T-cell (primary cell): ENCODE measurements around the gene LEFTY2. TPM values are rescaled to one million over a fixed set of nuclear protein-coding genes. Genes with fewer than 3 reads are reported as not detected.
A peak's percentile ranks its signal among the peaks of the same experiment; 100 is the strongest.

Experiments
- ATAC-seq, 4 experiments: fragments of 200-7000 bp in 3 of 4; fragments of 150-1000 bp in 1 of 4; cut with Tn5 transposase; replicated peaks in 1 of 4; 1 replicate in 3 of 4; 2 replicates in 1 of 4; pipeline ENCODE4 v1.10.0; 2021; ENCODE audit warnings: moderate library complexity in 3 of 4, mild to moderate bottlenecking in 2 of 4, moderate number of reproducible peaks in 1 of 4
- CTCF ChIA-PET, 2 donors: fragments of 300-600 bp; sonication (Branson Sonifier 250); formaldehyde crosslinking; loops; one replicate each; lab custom pipeline; 2022; ENCODE audit warnings: antibody characterized with exemption in 2 of 2; lab: Charles Lee
- POLR2A ChIA-PET, 2 donors: fragments of 300-600 bp; sonication (Branson Sonifier 250); formaldehyde crosslinking; loops; one replicate each; lab custom pipeline; 2022; ENCODE audit warnings: antibody characterized with exemption in 2 of 2; lab: Charles Lee
- DNase-seq, 35 experiments: peaks; one replicate each; pipeline versions ENCODE4 v3.0.0 to v3.0.0-alpha.2; 2013 to 2023
- H3K27ac ChIP-seq: one replicate; pipeline ENCODE4 v1.5.1; 2013; ENCODE audit warnings: low read length
- H3K27me3 ChIP-seq, 2 experiments: replicated peaks in 1 of 2; 1 replicate in 1 of 2; 2 replicates in 1 of 2; pipeline versions ENCODE4 v1.6.1 to v1.7.0; 2013; ENCODE audit warnings: low read length in 1 of 2, mixed read lengths in 1 of 2; ENCODE audit not compliant: control insufficient read depth in 2 of 2, insufficient read depth in 2 of 2; ENCODE audit errors: extremely low read depth in 1 of 2
- H3K36me3 ChIP-seq, 2 donors: 1 replicate in 1 of 2; 2 replicates in 1 of 2; pipeline versions ENCODE4 v1.6.1 to v1.7.0; 2013; ENCODE audit warnings: low read length in 1 of 2; ENCODE audit not compliant: control insufficient read depth in 2 of 2, insufficient read depth in 1 of 2; ENCODE audit errors: extremely low read depth in 1 of 2
- H3K4me1 ChIP-seq, 2 experiments: 1 replicate in 1 of 2; 2 replicates in 1 of 2; pipeline versions ENCODE4 v1.6.1 to v1.7.0; 2013; ENCODE audit warnings: low read length in 2 of 2, mixed read lengths in 1 of 2; ENCODE audit not compliant: insufficient read depth in 2 of 2, control insufficient read depth in 1 of 2; ENCODE audit errors: extremely low read depth in 1 of 2
- H3K4me3 ChIP-seq, 2 donors: 1 replicate in 1 of 2; 2 replicates in 1 of 2; pipeline versions ENCODE4 v1.5.1 to v1.7.0; 2013; ENCODE audit warnings: mild to moderate bottlenecking in 2 of 2, low read length in 1 of 2, moderate library complexity in 1 of 2; ENCODE audit not compliant: control insufficient read depth in 1 of 2; ENCODE audit errors: extremely low read depth in 1 of 2
- H3K9me3 ChIP-seq: 2 replicates; pipeline ENCODE4 v1.7.0; 2013
- H3K27ac Mint-ChIP-seq, 2 donors: one replicate each; pipeline ENCODE4 v1.8.0; 2020 to 2021; ENCODE audit warnings: mild to moderate bottlenecking in 2 of 2, mixed read lengths in 2 of 2
- H3K27me3 Mint-ChIP-seq, 2 donors: one replicate each; pipeline ENCODE4 v1.8.0; 2021 to 2022; ENCODE audit warnings: mixed read lengths in 2 of 2
- H3K36me3 Mint-ChIP-seq: one replicate; pipeline ENCODE4 v1.8.0; 2021; ENCODE audit warnings: mixed read lengths
- H3K4me1 Mint-ChIP-seq, 3 donors: one replicate each; pipeline ENCODE4 v1.8.0; 2020 to 2022; ENCODE audit warnings: mixed read lengths in 3 of 3, mild to moderate bottlenecking in 1 of 3
- H3K4me3 Mint-ChIP-seq, 3 donors: one replicate each; pipeline ENCODE4 v1.8.0; 2020 to 2022; ENCODE audit warnings: mild to moderate bottlenecking in 3 of 3, mixed read lengths in 3 of 3, moderate library complexity in 3 of 3
- H3K9me3 Mint-ChIP-seq, 3 donors: one replicate each; pipeline ENCODE4 v1.8.0; 2020 to 2022; ENCODE audit warnings: mixed read lengths in 3 of 3
- WGBS: methylation state at CpG from one replicate; pipeline ENCODE4 v1.1.5; 2013; ENCODE audit warnings: missing lambda C conversion rate; ENCODE audit not compliant: insufficient coverage; 5-methylcytosine and 5-hydroxymethylcytosine counted together
- total RNA-seq, 35 experiments: library from RNA in 6 of 35; stranded (reverse) in 6 of 35; fragments of 120-200 nt in 1 of 35; gene quantifications; one replicate each; pipeline versions ENCODE4 v1.2.1 to v1.2.4 and lab custom pipeline; 2013 to 2026

Gene LEFTY2
- total RNA-seq, 5 donors from 2014 or later (not counting 1 experiment from before 2014, with no cell fraction given) = 0.16 TPM; not detected in 4

DNA sequence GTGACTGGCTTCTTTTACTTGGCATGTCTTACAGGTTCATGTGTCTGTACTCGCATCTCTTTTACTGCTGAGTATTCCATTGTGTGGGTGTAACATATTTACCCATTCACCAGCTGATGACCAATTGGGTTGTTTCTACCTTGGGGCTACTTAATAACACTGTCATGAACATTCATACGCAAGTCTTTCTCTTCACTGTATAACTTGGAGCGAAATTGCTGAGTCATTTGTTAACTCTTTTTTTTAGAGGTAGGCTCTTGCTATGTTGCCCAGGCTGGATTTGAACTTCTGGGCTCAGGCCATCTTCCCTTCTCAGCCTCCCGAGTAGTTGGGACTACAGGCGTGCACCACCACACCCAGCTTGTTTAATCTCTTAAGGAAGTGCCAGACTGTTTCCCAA lies 23.5 kb downstream of the LEFTY2 start:
- Histone ChIP-seq H3K27me3 (no peaks in the 10 kb centered on the region), H3K4me1 (peaks cover 7 to 31% of the 10 kb centered on the region in 2 experiments), H3K27ac (no peak overlapping the region), H3K36me3 (peaks cover 14 to 44% of the 10 kb centered on the region in 2 donors), H3K4me3 (no peak overlapping the region), H3K9me3 (no peaks in the 10 kb centered on the region)
- H3K27ac Mint-ChIP-seq = peak overlapping the region in 1 of 2 donors; percentile 44
- H3K9me3 Mint-ChIP-seq = no peaks in the 10 kb centered on the region
- ATAC-seq (no peak), DNase-seq (no peak)
- peaks cover 27 to 35% (median 27%) of the 10 kb centered on the region in 3 donors for H3K4me1 Mint-ChIP-seq
- H3K36me3 Mint-ChIP-seq = peaks cover 31% of the 10 kb centered on the region
- no CpG with 5 or more reads among the region's 5 CpGs for WGBS
- CTCF ChIA-PET = no interaction called here
- H3K27me3 Mint-ChIP-seq = no peaks in the 10 kb centered on the region
- H3K4me3 Mint-ChIP-seq = no peak overlapping the region
- POLR2A ChIA-PET = no interaction called here

GRCh38 chr1:225917101-225917500 lies 23.9 kb downstream of the LEFTY2 start:
- peaks cover 31% of the 10 kb centered on the region for H3K36me3 Mint-ChIP-seq
- DNase-seq (no peak), ATAC-seq (no peak)
- no CpG with 5 or more reads among the region's 3 CpGs for WGBS
- H3K4me3 Mint-ChIP-seq = no peak overlapping the region
- H3K27me3 Mint-ChIP-seq = no peaks in the 10 kb centered on the region
- peaks cover 14 to 41% of the 10 kb centered on the region in 2 donors for H3K36me3 ChIP-seq
- POLR2A ChIA-PET = no interaction called here
- H3K4me1 ChIP-seq = peaks cover 3 to 27% of the 10 kb centered on the region in 2 experiments
- no peaks in the 10 kb centered on the region for H3K9me3 ChIP-seq
- no peaks in the 10 kb centered on the region for H3K9me3 Mint-ChIP-seq
- peaks cover 23 to 31% (median 24%) of the 10 kb centered on the region in 3 donors for H3K4me1 Mint-ChIP-seq
- no peak overlapping the region for H3K4me3 ChIP-seq
- H3K27ac Mint-ChIP-seq = peak overlapping the region in 1 of 2 donors; percentile 24
- H3K27me3 ChIP-seq = no peaks in the 10 kb centered on the region
- CTCF ChIA-PET = interaction anchor here in 1 of 2 donors (0.6 kb wide), 1 partner anchor 93 kb away, joined by 3 read pairs; no protein-coding TSS in a partner anchor
- no peak overlapping the region for H3K27ac ChIP-seq

DNA sequence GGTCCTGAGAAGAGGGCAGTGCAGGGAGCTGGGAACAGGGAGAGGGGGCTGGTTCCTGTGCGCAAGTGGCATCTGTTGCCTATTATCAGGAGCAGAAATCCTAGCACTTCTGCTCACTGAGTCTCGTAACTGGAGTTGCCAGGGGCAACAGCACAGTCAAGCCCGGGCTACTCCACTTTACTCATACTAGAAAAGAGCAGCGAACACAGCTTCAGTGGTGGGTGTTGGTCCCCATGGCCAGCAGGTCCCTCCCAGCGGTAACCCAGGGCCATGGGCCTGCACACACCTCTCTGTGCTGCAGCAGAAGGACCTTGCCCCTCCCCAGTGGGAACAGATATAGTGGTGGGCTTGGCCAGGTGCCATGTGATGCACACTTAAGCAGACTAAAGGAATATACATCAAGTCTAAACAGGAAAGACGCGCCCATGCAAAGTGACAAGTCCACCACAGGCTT lies 25.5 kb downstream of the LEFTY2 start:
- Mint-ChIP-seq H3K36me3 (peaks cover 31% of the 10 kb centered on the region), H3K27ac (no peak overlapping the region), H3K4me1 (peaks cover 25 to 28% (median 27%) of the 10 kb centered on the region in 3 donors), H3K27me3 (no peaks in the 10 kb centered on the region), H3K4me3 (no peak overlapping the region), H3K9me3 (no peaks in the 10 kb centered on the region)
- Histone ChIP-seq H3K9me3 (no peaks in the 10 kb centered on the region), H3K36me3 (peaks cover 14 to 27% of the 10 kb centered on the region in 2 donors), H3K27ac (no peak overlapping the region), H3K4me3 (no peak overlapping the region), H3K27me3 (no peaks in the 10 kb centered on the region), H3K4me1 (peaks cover 7 to 28% of the 10 kb centered on the region in 2 experiments)
- CTCF ChIA-PET = interaction anchor here (0.6 kb wide), 2 partner anchors 70 to 306 kb away, joined by 3 to 4 read pairs; no protein-coding TSS in a partner anchor
- POLR2A ChIA-PET = no interaction called here
- no peak for ATAC-seq
- no peak for DNase-seq
- whole genome bisulfite sequencing = 92% methylated on average over 4 of the region's 7 CpGs

- Histone ChIP-seq H3K4me1 (peaks cover 11 to 28% of the 10 kb centered on the region in 2 experiments), H3K9me3 (no peaks in the 10 kb centered on the region), H3K27ac (no peak overlapping the region), H3K27me3 (no peaks in the 10 kb centered on the region), H3K36me3 (peaks cover 14 to 21% of the 10 kb centered on the region in 2 donors), H3K4me3 (no peak overlapping the region)
- WGBS = 100% methylated on average over 1 of the region's 6 CpGs
- H3K4me1 Mint-ChIP-seq = peaks cover 25 to 28% (median 28%) of the 10 kb centered on the region in 3 donors
- DNase-seq = no peak
- no peak overlapping the region for H3K4me3 Mint-ChIP-seq
- no peaks in the 10 kb centered on the region for H3K9me3 Mint-ChIP-seq
- POLR2A ChIA-PET = no interaction called here
- no peak for ATAC-seq
- CTCF ChIA-PET = interaction anchor here in 1 of 2 donors (0.6 kb wide), 1 partner anchor 72 kb away, joined by 3 read pairs; no protein-coding TSS in a partner anchor
- H3K36me3 Mint-ChIP-seq = peaks cover 30% of the 10 kb centered on the region
- no peaks in the 10 kb centered on the region for H3K27me3 Mint-ChIP-seq
- H3K27ac Mint-ChIP-seq = no peak overlapping the region
These were observed 26.1 kb downstream of the LEFTY2 start for GRCh38 chr1:225914947-225915346.

GRCh38 chr1:225914391-225914790 lies 26.6 kb downstream of the LEFTY2 start:
- Mint-ChIP-seq H3K9me3 (no peaks in the 10 kb centered on the region), H3K4me3 (no peak overlapping the region), H3K36me3 (peaks cover 25% of the 10 kb centered on the region), H3K27ac (no peak overlapping the region), H3K27me3 (no peaks in the 10 kb centered on the region), H3K4me1 (peaks cover 25 to 28% (median 28%) of the 10 kb centered on the region in 3 donors)
- DNase-seq (no peak), ATAC-seq (no peak)
- Histone ChIP-seq H3K9me3 (no peaks in the 10 kb centered on the region), H3K4me3 (no peak overlapping the region), H3K27ac (no peak overlapping the region), H3K36me3 (peaks cover 12 to 18% of the 10 kb centered on the region in 2 donors), H3K27me3 (no peaks in the 10 kb centered on the region), H3K4me1 (peaks cover 16 to 28% of the 10 kb centered on the region in 2 experiments)
- ChIA-PET CTCF (interaction anchor here in 1 of 2 donors (0.6 to 1.3 kb wide), 2 partner anchors 33 to 73 kb away, joined by 3 to 4 read pairs; no protein-coding TSS in a partner anchor), POLR2A (no interaction called here)
- 79% methylated on average over 3 of the region's 6 CpGs for WGBS

- no peaks in the 10 kb centered on the region for H3K27me3 Mint-ChIP-seq
- ATAC-seq = peak; percentile 77 to 96 (median 89)
- ChIA-PET POLR2A (interaction anchor here in 1 of 2 donors (0.5 kb wide), 1 partner anchor 841 kb away, joined by 4 read pairs; no protein-coding TSS in a partner anchor), CTCF (interaction anchor here (0.6 to 1.8 kb wide), 12 partner anchors 9 to 437 kb away, joined by 3 to 10 read pairs (median 4); partner anchors contain the start of genes PYCR2 (in 1 of the 2), SRP9 (in 1 of the 2) and TMEM63A (in 1 of the 2))
- Histone ChIP-seq H3K27ac (no peak overlapping the region), H3K36me3 (peaks cover 3 to 4% of the 10 kb centered on the region in 2 donors), H3K27me3 (no peaks in the 10 kb centered on the region), H3K4me1 (peaks cover 17 to 27% of the 10 kb centered on the region in 2 experiments), H3K9me3 (no peaks in the 10 kb centered on the region), H3K4me3 (peak overlapping the region in 1 of 2 donors; percentile 10)
- H3K4me1 Mint-ChIP-seq = peaks cover 31 to 35% (median 35%) of the 10 kb centered on the region in 3 donors
- 50% methylated on average over 46 of the region's 53 CpGs for WGBS
- no peaks in the 10 kb centered on the region for H3K9me3 Mint-ChIP-seq
- peak overlapping the region in 1 of 3 donors; percentile 29 for H3K4me3 Mint-ChIP-seq
- H3K27ac Mint-ChIP-seq = peak overlapping the region in 1 of 2 donors; percentile 66
- H3K36me3 Mint-ChIP-seq = peaks cover 11% of the 10 kb centered on the region
- peak; percentile 25 to 86 (median 67) for DNase-seq
These were observed 29.6 kb downstream of the LEFTY2 start for GRCh38 chr1:225911191-225912130.
